Neural progenitor cell (in vitro differentiated cells): ENCODE data around the gene CAVIN2. TPM values are rescaled to one million over a fixed set of nuclear protein-coding genes. Genes with fewer than 3 reads are reported as not detected.

Source experiments
- DNase-seq: peaks from one replicate; pipeline ENCODE4 v3.0.0-alpha.2; 2016; ENCODE audit warnings: low spot score
- H2AFZ ChIP-seq: fragments of 200-600 bp; sonication (generic); replicated peaks from 2 replicates; pipeline ENCODE4 v1.6.1; 2016; ENCODE audit warnings: antibody characterized with exemption
- H3F3A ChIP-seq: fragments of 200-600 bp; sonication (generic); 2 replicates; pipeline ENCODE4 v1.6.1; 2016; ENCODE audit warnings: antibody characterized with exemption, low read depth
- H3K27ac ChIP-seq: fragments of 200-600 bp; sonication (generic); 2 replicates; pipeline ENCODE4 v1.5.1; 2016; ENCODE audit warnings: mild to moderate bottlenecking
- H3K27me3 ChIP-seq: fragments of 200-600 bp; sonication (generic); 2 replicates; pipeline ENCODE4 v1.6.1; 2016; ENCODE audit warnings: mild to moderate bottlenecking, moderate library complexity
- H3K36me3 ChIP-seq: fragments of 200-600 bp; sonication (generic); 2 replicates; pipeline ENCODE4 v1.5.1; 2016
- H3K4me1 ChIP-seq: fragments of 200-600 bp; sonication (generic); 2 replicates; pipeline ENCODE4 v1.6.1; 2016; ENCODE audit warnings: mixed run types
- H3K4me2 ChIP-seq: fragments of 200-600 bp; sonication (generic); 2 replicates; pipeline ENCODE4 v1.6.1; 2016
- H3K4me3 ChIP-seq: fragments of 200-600 bp; sonication (generic); 2 replicates; pipeline ENCODE4 v1.5.1; 2016
- H3K79me2 ChIP-seq: fragments of 200-600 bp; sonication (generic); 2 replicates; pipeline ENCODE4 v1.6.1; 2016; ENCODE audit warnings: low read depth
- H3K9ac ChIP-seq: fragments of 200-600 bp; sonication (generic); 2 replicates; pipeline ENCODE4 v1.6.1; 2016
- H3K9me3 ChIP-seq: fragments of 200-600 bp; sonication (generic); 2 replicates; pipeline ENCODE4 v1.5.1; 2016; ENCODE audit warnings: low read depth
- H4K20me1 ChIP-seq: fragments of 200-600 bp; sonication (generic); 2 replicates; pipeline ENCODE4 v1.6.1; 2016; ENCODE audit warnings: low read depth
- H3K27ac Mint-ChIP-seq: 3 replicates; pipeline ENCODE4 v1.8.0; 2021; ENCODE audit warnings: mixed read lengths
- H3K27me3 Mint-ChIP-seq: 2 replicates; pipeline ENCODE4 v1.8.0; 2022; ENCODE audit warnings: low read depth, mild to moderate bottlenecking, inconsistent platforms, moderate library complexity, mixed read lengths; ENCODE audit not compliant: insufficient read depth
- H3K36me3 Mint-ChIP-seq: 3 replicates; pipeline ENCODE4 v1.8.0; 2021; ENCODE audit warnings: mixed read lengths
- H3K4me1 Mint-ChIP-seq: 3 replicates; pipeline ENCODE4 v1.8.0; 2021; ENCODE audit warnings: mixed read lengths
- H3K4me3 Mint-ChIP-seq: 3 replicates; pipeline ENCODE4 v1.8.0; 2021; ENCODE audit warnings: mild to moderate bottlenecking, moderate library complexity, mixed read lengths
- H3K9me3 Mint-ChIP-seq: 3 replicates; pipeline ENCODE4 v1.8.0; 2020; ENCODE audit warnings: mixed read lengths
- EZH2 ChIP-seq: fragments of 200-600 bp; sonication (generic); IDR thresholded peaks from 2 replicates; pipeline ENCODE4 v1.6.1; 2017; ENCODE audit warnings: antibody characterized with exemption, mild to moderate bottlenecking, moderate library complexity
- EZH2phosphoT487 ChIP-seq: fragments of 200-600 bp; sonication (generic); IDR thresholded peaks from 2 replicates; pipeline ENCODE4 v1.6.1; 2017; ENCODE audit warnings: antibody characterized with exemption
- total RNA-seq: library from RNA; depleted of rRNA; stranded (reverse); fragments of >200 nt; gene quantifications from 2 replicates; pipeline ENCODE4 v1.2.3, GENCODE V29; 2015; ENCODE audit warnings: low replicate concordance
- TF ChIP-seq, protein P1 (sequence below): fragments of 200-600 bp; sonication (generic); IDR thresholded peaks from 2 replicates; pipeline ENCODE4 v1.5.1; 2017; ENCODE audit warnings: antibody characterized with exemption, mild to moderate bottlenecking

The CAVIN2 gene
- total RNA-seq, 1 donor from 2014 or later = not detected

DNA sequence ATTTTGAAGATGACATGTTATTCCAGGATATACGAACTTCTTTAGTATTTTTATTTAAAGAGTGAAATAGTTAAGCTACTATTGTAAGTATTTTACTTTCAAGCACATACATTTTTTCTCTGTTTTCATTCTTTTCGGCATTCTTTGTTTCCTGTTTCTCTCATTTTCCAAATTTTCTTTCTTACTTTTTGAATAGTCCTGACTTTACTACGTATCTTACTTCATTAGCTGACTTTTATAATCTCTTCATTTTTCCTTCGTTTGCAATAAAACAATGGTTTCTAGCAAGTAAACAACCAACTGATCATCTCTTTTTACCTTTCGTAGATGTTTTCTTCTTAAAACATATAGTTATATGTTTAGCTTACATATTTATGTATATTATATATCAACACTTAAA is 11.8 kb downstream of the CAVIN2 start:
- Histone ChIP-seq H3K27ac (no peak overlapping the region), H3F3A (no peaks in the 10 kb centered on the region), H3K4me3 (no peak overlapping the region), H4K20me1 (no peaks in the 10 kb centered on the region), H3K27me3 (no peaks in the 10 kb centered on the region), H3K9me3 (no peaks in the 10 kb centered on the region), H3K4me2 (no peak overlapping the region), H2AFZ (no peak overlapping the region), H3K9ac (no peak overlapping the region), H3K4me1 (peaks cover 14% of the 10 kb centered on the region), H3K36me3 (no peaks in the 10 kb centered on the region), H3K79me2 (no peaks in the 10 kb centered on the region)
- Mint-ChIP-seq H3K4me3 (no peak overlapping the region), H3K4me1 (peaks cover 36% of the 10 kb centered on the region), H3K27ac (no peak overlapping the region), H3K9me3 (no peaks in the 10 kb centered on the region), H3K27me3 (no peaks in the 10 kb centered on the region), H3K36me3 (no peaks in the 10 kb centered on the region)
- DNase-seq = no peak
- no peak for TF ChIP-seq EZH2phosphoT487
- TF ChIP-seq, protein P1, sequence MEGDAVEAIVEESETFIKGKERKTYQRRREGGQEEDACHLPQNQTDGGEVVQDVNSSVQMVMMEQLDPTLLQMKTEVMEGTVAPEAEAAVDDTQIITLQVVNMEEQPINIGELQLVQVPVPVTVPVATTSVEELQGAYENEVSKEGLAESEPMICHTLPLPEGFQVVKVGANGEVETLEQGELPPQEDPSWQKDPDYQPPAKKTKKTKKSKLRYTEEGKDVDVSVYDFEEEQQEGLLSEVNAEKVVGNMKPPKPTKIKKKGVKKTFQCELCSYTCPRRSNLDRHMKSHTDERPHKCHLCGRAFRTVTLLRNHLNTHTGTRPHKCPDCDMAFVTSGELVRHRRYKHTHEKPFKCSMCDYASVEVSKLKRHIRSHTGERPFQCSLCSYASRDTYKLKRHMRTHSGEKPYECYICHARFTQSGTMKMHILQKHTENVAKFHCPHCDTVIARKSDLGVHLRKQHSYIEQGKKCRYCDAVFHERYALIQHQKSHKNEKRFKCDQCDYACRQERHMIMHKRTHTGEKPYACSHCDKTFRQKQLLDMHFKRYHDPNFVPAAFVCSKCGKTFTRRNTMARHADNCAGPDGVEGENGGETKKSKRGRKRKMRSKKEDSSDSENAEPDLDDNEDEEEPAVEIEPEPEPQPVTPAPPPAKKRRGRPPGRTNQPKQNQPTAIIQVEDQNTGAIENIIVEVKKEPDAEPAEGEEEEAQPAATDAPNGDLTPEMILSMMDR = no peak
- no peak for TF ChIP-seq EZH2

DNA sequence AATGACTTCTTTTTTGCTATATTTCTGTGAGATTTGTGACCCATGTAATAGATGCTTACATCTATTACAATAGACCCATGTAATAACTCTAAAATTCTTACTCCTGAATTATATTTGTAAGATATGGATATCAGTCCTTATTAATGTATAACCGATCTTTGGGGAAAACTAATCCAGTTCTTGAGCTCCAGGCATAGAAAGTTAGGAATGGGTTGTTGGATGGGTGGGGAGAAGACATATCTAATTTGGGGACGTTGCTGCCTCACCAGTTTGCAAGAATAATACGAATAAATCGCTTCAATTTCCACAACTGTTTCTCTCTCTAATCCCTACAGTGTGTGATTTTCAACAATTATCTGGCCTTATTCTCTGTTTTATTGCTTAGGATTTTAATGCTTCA is 13.5 kb downstream of the CAVIN2 start:
- Mint-ChIP-seq H3K4me1 (peaks cover 37% of the 10 kb centered on the region), H3K4me3 (no peak overlapping the region), H3K27me3 (no peaks in the 10 kb centered on the region), H3K36me3 (no peaks in the 10 kb centered on the region), H3K27ac (no peak overlapping the region), H3K9me3 (no peaks in the 10 kb centered on the region)
- Histone ChIP-seq H3F3A (no peaks in the 10 kb centered on the region), H3K9me3 (no peaks in the 10 kb centered on the region), H3K4me3 (no peak overlapping the region), H4K20me1 (no peaks in the 10 kb centered on the region), H2AFZ (no peak overlapping the region), H3K79me2 (no peaks in the 10 kb centered on the region), H3K27me3 (no peaks in the 10 kb centered on the region), H3K27ac (no peak overlapping the region), H3K9ac (no peak overlapping the region), H3K4me2 (no peak overlapping the region), H3K4me1 (peaks cover 14% of the 10 kb centered on the region), H3K36me3 (no peaks in the 10 kb centered on the region)
- no peak for DNase-seq
- TF ChIP-seq EZH2 (no peak), EZH2phosphoT487 (no peak)
- TF ChIP-seq, protein P1 = no peak

DNA sequence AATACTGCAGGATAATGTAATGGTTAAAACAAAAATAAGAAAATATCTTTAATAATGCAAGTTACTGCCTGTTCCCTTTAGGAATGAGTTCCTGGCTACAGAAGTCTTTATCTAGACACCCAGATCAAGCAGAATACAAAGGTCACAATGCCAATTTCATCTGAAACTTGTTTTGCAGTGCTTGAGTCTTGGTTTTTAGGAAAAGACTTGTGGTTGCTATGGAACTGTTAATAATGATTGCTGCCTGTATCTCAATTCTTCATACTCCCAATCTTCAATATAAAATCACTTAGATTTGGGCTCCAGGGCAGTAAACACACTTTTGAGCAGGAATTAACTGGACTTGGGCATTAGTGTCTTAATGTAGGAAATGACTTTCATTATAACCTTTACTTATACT is 14.2 kb downstream of the CAVIN2 start:
- Mint-ChIP-seq H3K36me3 (no peaks in the 10 kb centered on the region), H3K27ac (no peak overlapping the region), H3K9me3 (no peaks in the 10 kb centered on the region), H3K4me1 (peaks cover 37% of the 10 kb centered on the region), H3K27me3 (no peaks in the 10 kb centered on the region), H3K4me3 (no peak overlapping the region)
- Histone ChIP-seq H3K27ac (no peak overlapping the region), H3K27me3 (no peaks in the 10 kb centered on the region), H3K4me1 (peaks cover 14% of the 10 kb centered on the region), H3K4me3 (no peak overlapping the region), H3K9me3 (no peaks in the 10 kb centered on the region), H3K9ac (no peak overlapping the region), H3K4me2 (no peak overlapping the region), H2AFZ (peak overlapping the region; percentile 18), H4K20me1 (no peaks in the 10 kb centered on the region), H3K36me3 (no peaks in the 10 kb centered on the region), H3F3A (no peaks in the 10 kb centered on the region), H3K79me2 (no peaks in the 10 kb centered on the region)
- no peak for TF ChIP-seq EZH2
- DNase-seq = no peak

DNA sequence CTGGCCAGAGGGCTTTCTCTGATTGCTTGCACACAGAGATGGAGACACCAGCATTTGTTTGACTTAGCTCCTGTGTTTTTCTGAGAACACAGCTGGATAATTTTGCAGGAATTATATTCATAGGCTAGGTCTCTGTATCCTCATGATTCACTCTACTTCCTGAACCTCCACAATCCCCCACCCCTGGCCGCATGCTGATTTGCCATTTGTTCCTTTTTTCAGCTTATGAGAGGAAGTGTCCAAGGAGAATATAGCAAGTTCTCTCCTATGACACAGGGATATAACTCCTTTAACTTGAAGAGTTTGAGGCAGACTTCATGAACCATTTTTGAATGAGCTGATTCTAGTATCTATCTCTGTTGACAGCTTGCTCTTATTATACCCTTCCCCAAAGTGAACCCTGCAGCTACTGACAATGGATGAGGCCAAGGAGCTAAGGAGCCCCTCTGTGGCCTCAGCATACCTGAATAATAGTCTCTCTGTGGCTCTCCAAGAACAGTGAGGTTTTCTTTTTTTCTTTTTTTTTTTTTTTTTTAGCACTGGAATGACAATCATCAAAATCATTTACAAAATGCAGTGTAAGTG is 15.4 kb downstream of the CAVIN2 start:
- no peak overlapping the region for H3K9ac ChIP-seq
- H3K27ac ChIP-seq = no peak overlapping the region
- H3K4me1 ChIP-seq = peaks cover 14% of the 10 kb centered on the region
- TF ChIP-seq EZH2 = no peak
- TF ChIP-seq, protein P1 = no peak
- TF ChIP-seq EZH2phosphoT487 = no peak
- Mint-ChIP-seq H3K9me3 (no peaks in the 10 kb centered on the region), H3K27me3 (no peaks in the 10 kb centered on the region), H3K36me3 (no peaks in the 10 kb centered on the region), H3K4me3 (peak overlapping the region; percentile 23), H3K4me1 (peaks cover 32% of the 10 kb centered on the region), H3K27ac (peak overlapping the region; percentile 9)
- peak overlapping the region; percentile 30 for H3K4me2 ChIP-seq
- DNase-seq = peak; percentile 31
- H3K36me3 ChIP-seq = no peaks in the 10 kb centered on the region
- H3K27me3 ChIP-seq = no peaks in the 10 kb centered on the region
- H3K79me2 ChIP-seq = no peaks in the 10 kb centered on the region
- no peak overlapping the region for H3K4me3 ChIP-seq
- H2AFZ ChIP-seq = peak overlapping the region; percentile 2
- no peaks in the 10 kb centered on the region for H3K9me3 ChIP-seq
- H4K20me1 ChIP-seq = no peaks in the 10 kb centered on the region
- H3F3A ChIP-seq = no peaks in the 10 kb centered on the region
